SK-N-MC (cell line): Measurements from ENCODE around the gene EEF1AKMT3.

Experiments used
- EZH2 ChIP-seq: fragments of 200-600 bp; sonication (generic); IDR thresholded peaks from one replicate; pipeline ENCODE4 v1.6.1; 2017; ENCODE audit warnings: antibody characterized with exemption
- POLR2AphosphoS5 ChIP-seq: IDR thresholded peaks from 2 replicates; pipeline ENCODE4 v1.6.1; 2012; ENCODE audit warnings: mild to moderate bottlenecking, low read depth, low read length, borderline replicate concordance

DNA sequence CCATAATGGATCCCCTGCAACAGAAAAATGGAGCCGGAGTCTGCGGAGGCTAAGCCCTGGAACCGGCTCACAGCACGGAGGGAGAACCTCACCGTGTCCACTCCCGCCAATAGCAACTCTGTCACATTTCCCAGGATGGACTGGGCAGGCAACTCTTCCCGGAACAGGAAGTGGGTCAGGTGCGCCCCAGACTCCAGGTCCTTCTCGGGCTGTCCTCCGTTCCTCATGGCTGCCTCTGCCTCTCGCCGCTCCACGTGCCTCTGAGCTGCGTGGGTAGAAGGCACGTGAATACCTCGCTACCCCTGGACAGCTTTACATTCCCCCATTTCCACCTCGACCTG lies 7.8 kb upstream of the EEF1AKMT3 start:
- TF ChIP-seq POLR2AphosphoS5 = no peak
- TF ChIP-seq EZH2 = no peak
